ENCODE measurements around the gene ACBD3. TPM values are rescaled to one million over a fixed set of nuclear protein-coding genes. Genes with fewer than 3 reads are reported as not detected.

Gene ACBD3
- total and polyA plus RNA-seq, 8 donors, result 5.9 to 24.4 (median 17.3) TPM

GRCh38 chr1:226187019-226187322 is 430 bp upstream of the ACBD3 start:
- 9 to 11% methylated on average over 10 of the region's 10 CpGs for WGBS, 2 donors
- Histone ChIP-seq H3K27ac (peak overlapping the region; percentile 88 to 93 (median 90)), H3K4me3 (peak overlapping the region; percentile 89 to 97 (median 95)), H3K27me3 (no peaks in the 10 kb centered on the region), H3K36me3 (no peaks in the 10 kb centered on the region), H3K9me3 (no peaks in the 10 kb centered on the region), H3K4me1 (peaks cover 6 to 17% (median 12%) of the 10 kb centered on the region in 3 donors)
- TF ChIP-seq CTCF (IDR thresholded peaks at IDR 0.05), result no peak
- FAIRE-seq (no peak), ATAC-seq (no peak), DNase-seq (no peak)
- intact Hi-C loops (cut with DNase I), result no loop called here

GRCh38 chr1:226185141-226186036 is 1.2 kb downstream of the ACBD3 start:
- peak overlapping the region in 3 of 4 donors; percentile 89 to 93 (median 91) for H3K27ac ChIP-seq
- peak overlapping the region; percentile 89 to 97 (median 95) for H3K4me3 ChIP-seq
- no peaks in the 10 kb centered on the region for H3K9me3 ChIP-seq
- intact Hi-C loops (cut with DNase I), result no loop called here
- ATAC-seq, result no peak
- 9 to 11% methylated on average over 14 of the region's 14 CpGs for WGBS, 2 donors
- no peaks in the 10 kb centered on the region for H3K27me3 ChIP-seq
- no peak for TF ChIP-seq CTCF (IDR thresholded peaks at IDR 0.05)
- DNase-seq, result peak in 1 of 6 donors; percentile 4
- H3K36me3 ChIP-seq, result no peaks in the 10 kb centered on the region
- no peak for FAIRE-seq
- H3K4me1 ChIP-seq, result peaks cover 12 to 30% (median 14%) of the 10 kb centered on the region in 3 donors

- peak in 4 of 6 donors; percentile 29 to 61 (median 38) for DNase-seq
- H3K4me1 ChIP-seq, result peaks cover 16 to 30% (median 19%) of the 10 kb centered on the region in 3 donors
- ATAC-seq, result peak in 3 of 4 donors; percentile 47 to 54 (median 51)
- intact Hi-C loops (cut with DNase I), result loop anchor here in 1 of 3 donors (5.0 kb wide), 1 partner anchor 45 kb away; no protein-coding TSS in a partner anchor
- FAIRE-seq, result no peak
- no peaks in the 10 kb centered on the region for H3K36me3 ChIP-seq
- peak overlapping the region in 1 of 4 donors; percentile 23 for H3K27ac ChIP-seq
- no peaks in the 10 kb centered on the region for H3K9me3 ChIP-seq
- 66 to 75% methylated on average over 14 of the region's 14 CpGs for WGBS, 2 donors
- no peaks in the 10 kb centered on the region for H3K27me3 ChIP-seq
- no peak overlapping the region for H3K4me3 ChIP-seq
- TF ChIP-seq CTCF (IDR thresholded peaks at IDR 0.05), result peak in 2 of 4 donors; percentile 12 to 18
Observed at GRCh38 chr1:226181996-226182714, 4.4 kb downstream of the ACBD3 start.

- Histone ChIP-seq H3K27ac (no peak overlapping the region), H3K4me3 (no peak overlapping the region), H3K9me3 (no peaks in the 10 kb centered on the region), H3K36me3 (no peaks in the 10 kb centered on the region), H3K4me1 (peaks cover 4 to 20% (median 13%) of the 10 kb centered on the region in 3 donors), H3K27me3 (no peaks in the 10 kb centered on the region)
- DNase-seq, result no peak
- intact Hi-C loops (cut with DNase I), result no loop called here
- WGBS, 2 donors, result 80 to 81% methylated on average over 8 of the region's 8 CpGs
- ATAC-seq, result no peak
- FAIRE-seq, result no peak
- no peak for TF ChIP-seq CTCF (IDR thresholded peaks at IDR 0.05)
Observed at GRCh38 chr1:226176870-226177269, 9.7 kb downstream of the ACBD3 start.

All from pancreas (tissue), 10 donors.